ENCODE results near the gene GNLY. TPM values are rescaled to one million over a fixed set of nuclear protein-coding genes. Genes with fewer than 3 reads are reported as not detected.
"Not testable (repeated sequence)": the region's sequence is repeated elsewhere in the genome, so short reads cannot be mapped to it uniquely, and the experiment has no call there.

The GNLY gene
- total RNA-seq, 2 donors from 2014 or later = 0.52 to 2.8 TPM

- intact Hi-C loops (cut with DNase I) = loop anchor here in 1 of 2 donors (10.0 kb wide), 1 partner anchor 48 kb away; no protein-coding TSS in a partner anchor
- DNase-seq (no peak), ATAC-seq (no peak)
Observed at GRCh38 chr2:85702800-85703199, 8.6 kb downstream of the GNLY start.

GRCh38 chr2:85703329-85703728 lies 9.2 kb downstream of the GNLY start:
- no peak for ATAC-seq
- DNase-seq = no peak
- intact Hi-C loops (cut with DNase I) = loop anchor here in 1 of 2 donors (10.0 kb wide), 1 partner anchor 49 kb away; no protein-coding TSS in a partner anchor

- DNase-seq (no peak), ATAC-seq (no peak)
- intact Hi-C loops (cut with DNase I) = loop anchor here in 1 of 2 donors (10.0 kb wide), 1 partner anchor 49 kb away; no protein-coding TSS in a partner anchor
Observed at GRCh38 chr2:85704038-85704437, 9.9 kb downstream of the GNLY start.

- intact Hi-C loops (cut with DNase I) = loop anchor here (5.0 to 10.0 kb wide), 2 partner anchors 50 to 68 kb away; no protein-coding TSS in a partner anchor
- DNase-seq (no peak), ATAC-seq (no peak)
Observed at GRCh38 chr2:85704800-85705679, 10.9 kb downstream of the GNLY start.

- intact Hi-C loops (cut with DNase I) = loop anchor here (2.0 to 10.0 kb wide), 3 partner anchors 25 to 68 kb away; no protein-coding TSS in a partner anchor
Observed at GRCh38 chr2:85705680-85706039, 11.5 kb downstream of the GNLY start.

GRCh38 chr2:85706063-85706462 lies 11.9 kb downstream of the GNLY start:
- ATAC-seq (no peak), DNase-seq (no peak)
- intact Hi-C loops (cut with DNase I) = loop anchor here (2.0 to 10.0 kb wide), 3 partner anchors 25 to 69 kb away; no protein-coding TSS in a partner anchor

More at GRCh38 chr2:85705680-85706039, 11.5 kb downstream of the GNLY start:
- DNase-seq = peak; percentile 55
- ATAC-seq = peak; percentile 70 to 86

GRCh38 chr2:85706599-85707296 lies 12.6 kb downstream of the GNLY start:
- intact Hi-C loops (cut with DNase I) = loop anchor here (2.0 to 10.0 kb wide), 3 partner anchors 26 to 69 kb away; no protein-coding TSS in a partner anchor
- peak in 1 of 2 donors; percentile 32 for ATAC-seq
- DNase-seq = peak; percentile 56

GRCh38 chr2:85707304-85707703 lies 13.1 kb downstream of the GNLY start:
- DNase-seq (no peak), ATAC-seq (peak; percentile 38 to 48)
- intact Hi-C loops (cut with DNase I) = loop anchor here (2.0 to 10.0 kb wide), 3 partner anchors 27 to 70 kb away; no protein-coding TSS in a partner anchor

GRCh38 chr2:85708641-85709040 lies 14.5 kb downstream of the GNLY start:
- intact Hi-C loops (cut with DNase I) = loop anchor here (5.0 to 10.0 kb wide), 2 partner anchors 54 to 71 kb away; no protein-coding TSS in a partner anchor
- ATAC-seq (no peak), DNase-seq (no peak)

GRCh38 chr2:85709401-85709811 lies 15.2 kb downstream of the GNLY start:
- no peak for DNase-seq
- intact Hi-C loops (cut with DNase I) = loop anchor here (5.0 to 10.0 kb wide), 2 partner anchors 55 to 72 kb away; no protein-coding TSS in a partner anchor
- ATAC-seq = no peak

- peak; percentile 81 for DNase-seq
- peak; percentile 54 to 69 for ATAC-seq
- intact Hi-C loops (cut with DNase I) = no loop called here
Observed at GRCh38 chr2:85710687-85711577, 16.8 kb downstream of the GNLY start.

GRCh38 chr2:85711578-85712060 lies 17.5 kb downstream of the GNLY start:
- ATAC-seq = no peak
- DNase-seq = no peak
- intact Hi-C loops (cut with DNase I) = no loop called here

- ATAC-seq (peak in 1 of 2 donors; percentile 12), DNase-seq (peak; percentile 50)
- intact Hi-C loops (cut with DNase I) = no loop called here
Observed at GRCh38 chr2:85712336-85712735, 18.2 kb downstream of the GNLY start.

GRCh38 chr2:85712849-85713612 lies 18.9 kb downstream of the GNLY start:
- ATAC-seq = peak; percentile 48 to 67
- peak; percentile 83 for DNase-seq
- intact Hi-C loops (cut with DNase I) = no loop called here

- ATAC-seq (no peak), DNase-seq (no peak)
- intact Hi-C loops (cut with DNase I) = no loop called here
Observed at GRCh38 chr2:85713836-85714235, 19.7 kb downstream of the GNLY start.

GRCh38 chr2:85714421-85714820 lies 20.3 kb downstream of the GNLY start:
- ATAC-seq; intact Hi-C loops (cut with DNase I); DNase-seq: not testable (repeated sequence)

GRCh38 chr2:85714841-85715240 lies 20.7 kb downstream of the GNLY start:
- DNase-seq (no peak), ATAC-seq (no peak)
- intact Hi-C loops (cut with DNase I) = no loop called here
